Activated CD4-positive, alpha-beta T cell treated with anti-CD3 and anti-CD28 coated beads, Interleukin-10, Interleukin-2, amounts not matched to agents 100 ng/mL and 50 ng/mL, durations not matched to agents 16 hours and 8 hours (primary cell): ENCODE data around the gene PLD6.
"Not testable (repeated sequence)": the region's sequence is repeated elsewhere in the genome, so short reads cannot be mapped to it uniquely, and the experiment has no call there.

Source experiments
- DNase-seq: peaks from one replicate; pipeline ENCODE4 v3.0.0-alpha.2; 2020

PLD6 gene

DNA sequence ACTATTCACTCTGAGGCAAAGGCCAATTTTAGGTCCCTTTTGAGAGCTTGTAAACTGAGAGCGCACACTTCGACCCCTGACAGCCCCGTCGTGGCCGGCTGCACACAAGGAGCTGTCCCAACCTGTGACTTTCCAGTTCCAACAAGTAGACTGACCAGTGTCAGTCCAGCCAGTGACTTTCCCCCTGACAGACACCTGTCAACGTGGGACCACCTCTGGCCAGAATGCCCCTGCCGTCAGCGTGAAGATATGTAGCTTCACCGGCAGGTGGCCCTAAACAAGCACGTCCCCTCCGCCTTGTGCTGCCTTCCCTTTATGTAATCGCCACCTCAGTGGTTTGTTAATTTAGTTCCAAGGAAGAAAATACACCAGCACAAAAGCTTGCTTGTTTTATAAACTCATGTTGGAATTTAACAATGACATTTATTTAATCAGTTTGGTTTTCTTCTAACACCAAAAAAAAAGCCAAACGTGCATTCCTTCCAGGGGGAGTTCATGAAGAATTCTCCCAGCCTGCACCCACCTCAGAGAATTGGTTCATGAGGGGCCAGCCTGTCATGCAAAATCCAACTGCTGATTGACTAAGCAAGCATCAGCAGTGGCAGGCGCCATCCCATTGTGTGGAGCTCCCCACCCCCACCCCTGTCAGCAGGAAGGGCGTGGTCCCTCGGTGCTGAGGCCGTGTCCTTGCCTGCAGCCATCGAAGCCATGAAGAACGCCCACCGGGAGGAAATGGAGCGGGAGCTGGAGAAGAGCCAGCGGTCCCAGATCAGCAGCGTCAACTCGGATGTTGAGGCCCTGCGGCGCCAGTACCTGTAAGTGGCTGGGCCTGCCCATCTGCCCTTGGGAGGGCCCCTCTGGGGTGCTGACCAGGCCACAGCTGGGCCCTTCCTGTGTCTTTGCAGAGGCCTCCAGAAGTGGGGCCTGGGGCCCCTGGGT is 33.9 kb downstream of the PLD6 start:
- no peak for DNase-seq

DNA sequence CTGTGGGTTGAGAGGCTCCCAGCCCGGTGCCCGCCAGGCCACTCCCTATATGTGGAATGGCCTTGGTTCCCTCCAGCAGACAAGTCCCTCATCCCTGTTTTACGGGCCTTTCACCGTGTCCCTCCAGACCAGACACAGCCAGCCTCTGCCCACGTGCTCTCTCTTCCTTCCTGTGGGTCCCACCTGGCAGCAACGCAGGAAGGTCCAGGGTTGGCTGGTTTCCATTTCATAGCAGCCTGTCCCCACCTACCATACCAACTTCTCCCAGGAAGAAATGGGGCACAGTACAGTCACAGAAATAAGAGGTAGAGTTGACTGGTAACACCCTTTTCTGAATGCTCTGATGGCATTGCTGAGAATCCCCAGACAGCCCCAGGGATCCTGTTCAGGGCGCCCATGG is 34.9 kb downstream of the PLD6 start:
- no peak for DNase-seq

DNA sequence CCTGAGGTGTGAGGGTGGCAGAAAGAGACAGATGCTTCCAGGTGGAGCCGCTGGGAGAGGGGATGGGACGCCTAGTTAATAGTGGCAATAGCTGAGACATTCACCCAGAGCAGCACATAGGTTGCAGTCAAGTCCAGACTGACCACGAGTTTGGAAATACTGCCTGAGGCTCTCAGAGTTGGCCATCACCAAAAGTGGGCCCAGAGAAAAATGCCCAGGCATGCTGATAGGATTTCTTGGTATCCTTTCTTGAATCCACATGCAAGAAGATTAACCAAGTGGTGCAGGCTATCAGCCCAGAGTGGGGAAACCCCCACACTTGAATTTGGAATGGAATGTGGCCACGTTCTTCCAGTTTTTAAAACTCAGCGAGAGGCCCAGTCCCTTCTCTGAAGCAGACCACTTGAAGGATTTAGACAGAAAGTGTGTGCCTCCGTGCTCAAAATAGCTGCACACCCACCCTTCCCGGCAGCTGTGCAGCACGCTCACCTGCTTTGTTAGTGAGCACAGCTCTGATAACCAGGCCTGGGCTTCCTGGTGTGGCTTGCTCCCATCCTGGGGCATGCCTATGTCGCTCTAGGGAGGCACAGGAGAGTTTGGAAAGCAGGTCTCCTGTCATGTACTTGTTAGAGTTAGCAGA is 35.7 kb downstream of the PLD6 start:
- no peak for DNase-seq

- DNase-seq, result no peak
These were observed 36.7 kb downstream of the PLD6 start for GRCh38 chr17:17169396-17169795.

GRCh38 chr17:17168401-17168800 is 37.7 kb downstream of the PLD6 start:
- no peak for DNase-seq

DNA sequence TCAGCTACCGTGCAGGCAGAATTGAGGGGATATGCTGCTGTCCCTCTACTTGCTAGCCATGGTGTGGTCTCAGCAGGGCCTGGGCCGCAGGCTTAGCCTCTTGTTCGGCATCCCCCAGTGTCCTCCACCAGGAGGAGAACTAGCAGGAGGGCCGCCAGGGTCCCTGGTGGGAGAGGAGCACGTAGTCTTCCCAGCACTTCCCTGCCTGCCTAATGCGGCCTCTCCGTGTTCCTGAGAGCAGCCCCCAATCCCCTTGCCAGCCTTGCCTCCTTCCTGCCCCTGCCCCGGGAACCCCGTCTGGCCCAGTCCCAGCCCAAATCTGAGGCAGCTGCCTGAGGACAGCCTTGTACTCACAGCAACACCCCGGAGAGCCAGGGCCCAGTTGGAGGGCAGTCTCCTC is 38.1 kb downstream of the PLD6 start:
- no peak for DNase-seq

DNA sequence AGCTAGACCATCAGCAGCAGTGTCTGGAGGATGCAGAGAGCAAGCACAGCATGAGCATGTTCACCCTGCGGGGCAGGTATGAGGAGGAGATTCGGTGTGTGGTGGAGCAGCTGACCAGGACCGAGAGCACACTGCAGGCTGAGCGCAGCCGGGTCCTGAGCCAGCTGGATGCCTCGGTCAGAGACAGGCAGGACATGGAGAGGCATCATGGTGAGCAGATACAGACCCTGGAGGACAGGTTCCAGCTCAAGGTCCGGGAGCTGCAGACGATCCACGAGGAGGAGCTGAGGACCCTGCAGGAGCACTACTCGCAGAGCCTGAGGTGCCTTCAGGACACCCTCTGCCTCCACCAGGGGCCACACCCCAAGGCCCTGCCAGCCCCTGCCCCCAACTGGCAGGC is 38.8 kb downstream of the PLD6 start:
- no peak for DNase-seq

- DNase-seq, result no peak
These were observed 39.7 kb downstream of the PLD6 start for GRCh38 chr17:17166446-17166845.

DNA sequence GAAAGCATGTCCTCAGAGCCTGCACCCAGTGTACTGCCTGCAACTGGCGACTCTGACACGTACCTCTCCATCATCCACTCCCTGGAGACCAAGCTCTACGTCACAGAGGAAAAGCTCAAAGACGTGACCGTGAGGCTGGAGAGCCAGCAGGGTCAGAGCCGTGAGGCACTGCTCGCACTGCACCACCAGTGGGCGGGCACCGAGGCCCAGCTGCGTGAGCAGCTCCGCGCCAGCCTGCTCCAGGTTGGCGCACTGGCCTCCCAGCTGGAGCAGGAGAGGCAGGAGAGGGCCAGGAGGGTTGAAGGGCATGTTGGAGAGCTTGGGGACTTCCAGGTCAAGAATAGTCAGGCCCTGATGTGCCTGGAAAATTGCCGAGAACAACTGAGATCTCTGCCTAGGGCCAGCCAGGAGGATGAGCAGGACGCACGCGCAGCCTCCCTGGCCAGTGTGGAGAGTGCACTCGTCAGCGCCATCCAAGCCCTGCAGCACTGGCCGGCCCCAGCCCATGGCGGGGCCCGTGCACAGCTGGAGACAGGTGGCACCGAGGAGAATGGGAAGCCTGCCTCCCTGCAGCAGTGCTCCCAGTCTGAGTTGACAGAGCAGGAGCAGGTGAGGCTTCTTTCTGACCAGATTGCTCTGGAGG is 40.3 kb downstream of the PLD6 start:
- DNase-seq, result no peak

- DNase-seq, result no peak
These were observed 41.5 kb downstream of the PLD6 start for GRCh38 chr17:17164676-17165075.

DNA sequence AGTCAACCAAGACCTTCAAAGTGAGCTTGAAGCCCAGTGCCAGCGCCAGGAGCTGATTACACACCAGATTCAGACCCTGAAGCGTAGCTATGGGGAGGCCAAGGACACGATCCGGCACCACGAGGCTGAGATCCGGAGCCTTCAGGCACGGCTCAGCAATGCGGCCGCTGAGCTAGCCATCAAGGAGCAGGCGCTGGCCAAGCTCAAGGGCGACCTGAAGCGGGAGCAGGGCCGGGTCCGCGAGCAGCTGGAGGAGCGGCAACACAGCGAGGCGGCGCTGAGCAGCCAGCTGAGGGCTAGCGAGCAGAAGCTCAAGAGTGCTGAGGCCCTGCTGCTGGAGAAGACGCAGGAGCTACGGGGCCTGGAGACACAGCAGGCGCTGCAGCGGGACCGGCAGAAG is 42.0 kb downstream of the PLD6 start:
- no peak for DNase-seq

DNA sequence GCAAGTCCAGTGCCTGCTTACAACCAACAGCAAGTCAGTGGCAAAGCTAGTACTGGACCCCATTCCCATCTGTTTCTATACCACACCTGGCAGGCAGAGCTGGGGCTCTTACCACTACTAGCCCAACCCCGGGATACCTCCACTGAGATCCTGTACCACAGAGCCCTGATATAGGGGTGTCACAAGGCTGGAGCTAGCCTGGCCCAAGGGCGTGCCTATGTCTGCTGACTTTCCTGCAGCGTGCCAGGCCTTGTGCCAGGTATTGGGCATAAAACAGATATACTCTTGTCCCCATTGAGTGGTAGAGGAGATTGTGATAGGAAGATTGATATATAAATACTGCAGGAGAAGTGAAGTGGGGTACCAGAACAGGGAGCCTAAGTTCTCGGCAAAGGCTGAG is 44.4 kb downstream of the PLD6 start:
- no peak for DNase-seq

DNA sequence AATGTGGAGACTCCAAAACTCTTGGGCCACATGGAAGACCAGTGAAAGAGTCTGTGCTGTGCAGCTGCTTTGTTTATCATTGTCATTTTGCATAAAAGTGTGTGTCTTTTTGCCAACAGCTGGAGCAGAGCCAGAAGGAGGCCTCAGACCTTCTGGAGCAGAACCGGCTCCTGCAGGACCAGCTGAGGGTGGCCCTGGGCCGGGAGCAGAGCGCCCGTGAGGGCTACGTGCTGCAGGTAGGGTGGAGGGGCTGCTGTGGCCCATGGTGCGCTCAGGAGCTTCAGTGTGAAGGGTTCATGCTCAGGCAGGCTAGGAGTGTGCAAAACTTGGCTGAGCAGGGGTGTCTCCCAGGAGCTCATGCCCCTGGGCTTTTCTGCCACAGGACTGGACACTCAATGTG is 45.0 kb downstream of the PLD6 start:
- no peak for DNase-seq

DNA sequence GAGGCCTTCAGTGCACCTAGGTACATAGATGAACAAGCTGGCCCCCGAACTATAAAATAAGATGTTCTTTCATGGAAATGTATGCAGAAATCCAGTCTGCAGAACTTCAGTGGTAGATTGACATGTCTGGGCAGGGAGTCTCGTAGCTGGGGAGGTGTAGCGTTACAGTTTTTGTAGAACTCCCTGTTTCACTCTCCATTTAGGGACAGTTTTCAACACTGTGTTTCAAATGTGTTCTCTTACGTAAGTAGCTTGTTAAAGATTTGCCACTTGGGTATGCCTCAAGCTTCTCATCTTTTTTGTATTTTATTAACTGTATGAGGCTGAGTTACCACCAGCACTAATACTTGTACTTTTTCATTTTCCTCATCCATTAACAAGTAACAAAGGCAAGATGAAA is 46.6 kb downstream of the PLD6 start:
- DNase-seq, result no peak

DNA sequence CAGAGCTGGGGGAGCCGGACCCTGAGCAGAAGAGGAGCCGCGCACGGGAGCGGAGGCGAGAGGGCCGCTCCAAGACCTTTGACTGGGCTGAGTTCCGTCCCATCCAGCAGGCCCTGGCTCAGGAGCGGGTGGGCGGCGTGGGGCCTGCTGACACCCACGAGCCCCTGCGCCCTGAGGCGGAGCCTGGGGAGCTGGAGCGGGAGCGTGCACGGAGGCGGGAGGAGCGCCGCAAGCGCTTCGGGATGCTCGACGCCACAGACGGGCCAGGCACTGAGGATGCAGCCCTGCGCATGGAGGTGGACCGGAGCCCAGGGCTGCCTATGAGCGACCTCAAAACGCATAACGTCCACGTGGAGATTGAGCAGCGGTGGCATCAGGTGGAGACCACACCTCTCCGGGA is 47.6 kb downstream of the PLD6 start:
- not testable (repeated sequence) for DNase-seq

GRCh38 chr17:17157041-17157440 is 49.1 kb downstream of the PLD6 start:
- DNase-seq, result no peak

DNA sequence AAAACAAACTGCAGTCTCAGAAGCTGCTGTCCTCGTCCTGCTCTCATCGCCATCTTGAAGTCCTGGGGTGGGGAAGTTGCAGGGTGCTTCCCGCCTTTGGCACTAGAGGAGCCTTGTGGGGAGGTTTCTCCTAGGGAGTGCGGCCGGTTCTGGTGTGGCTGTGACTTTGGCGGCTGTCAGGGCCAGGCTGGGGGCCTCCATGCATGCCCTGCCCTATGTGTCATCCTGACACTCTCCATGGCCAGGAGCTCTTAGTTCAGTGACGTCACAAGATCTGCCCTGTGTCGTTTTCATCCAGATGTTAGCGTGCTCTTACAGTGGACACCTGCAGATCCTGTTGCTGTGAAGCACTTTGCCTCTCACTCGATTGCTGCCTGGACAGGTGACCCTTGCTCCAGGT is 49.6 kb downstream of the PLD6 start:
- DNase-seq, result no peak

DNA sequence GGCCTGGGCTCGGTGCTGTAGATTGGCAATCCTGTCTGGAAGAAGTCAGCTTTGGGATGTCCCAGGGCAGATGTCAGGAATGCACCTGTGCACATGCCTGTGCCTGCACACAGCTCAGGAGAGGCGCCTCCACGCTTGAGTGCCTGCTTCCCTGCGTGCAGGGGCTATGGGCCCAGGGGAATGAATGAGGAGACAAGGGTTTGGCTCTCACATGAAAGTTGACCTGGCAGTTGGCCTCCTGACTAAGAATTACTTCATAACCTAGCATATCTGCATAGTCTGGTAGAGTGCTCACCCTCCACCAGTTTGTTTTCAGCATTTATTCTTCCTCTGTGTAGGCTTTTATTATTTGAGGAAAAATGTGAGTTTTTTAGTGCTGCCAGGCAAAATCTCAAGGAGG is 50.0 kb downstream of the PLD6 start:
- DNase-seq, result no peak

- no peak for DNase-seq
These were observed 50.6 kb downstream of the PLD6 start for GRCh38 chr17:17155568-17155967.

DNA sequence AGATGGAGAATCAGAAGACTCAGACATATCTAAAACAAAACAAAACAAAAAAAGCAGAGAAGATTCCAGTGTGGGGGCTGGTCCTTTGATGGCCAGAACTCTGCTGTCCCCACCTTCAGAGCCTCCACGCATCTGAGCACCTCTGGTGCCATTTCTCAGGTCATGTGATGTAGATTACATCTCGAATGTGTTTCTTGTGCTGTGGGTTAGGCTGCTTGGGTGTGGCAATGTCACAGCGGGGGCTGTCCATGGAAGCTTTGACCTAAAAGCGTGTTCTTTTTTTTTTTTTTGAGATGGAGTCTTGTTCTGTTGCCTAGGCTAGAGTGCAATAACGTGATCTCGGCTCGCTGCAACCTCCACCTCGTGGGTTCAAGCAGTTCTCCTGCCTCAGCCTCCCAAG is 51.2 kb downstream of the PLD6 start:
- DNase-seq, result no peak

- DNase-seq, result no peak
These were observed 51.6 kb downstream of the PLD6 start for GRCh38 chr17:17154556-17154955.

DNA sequence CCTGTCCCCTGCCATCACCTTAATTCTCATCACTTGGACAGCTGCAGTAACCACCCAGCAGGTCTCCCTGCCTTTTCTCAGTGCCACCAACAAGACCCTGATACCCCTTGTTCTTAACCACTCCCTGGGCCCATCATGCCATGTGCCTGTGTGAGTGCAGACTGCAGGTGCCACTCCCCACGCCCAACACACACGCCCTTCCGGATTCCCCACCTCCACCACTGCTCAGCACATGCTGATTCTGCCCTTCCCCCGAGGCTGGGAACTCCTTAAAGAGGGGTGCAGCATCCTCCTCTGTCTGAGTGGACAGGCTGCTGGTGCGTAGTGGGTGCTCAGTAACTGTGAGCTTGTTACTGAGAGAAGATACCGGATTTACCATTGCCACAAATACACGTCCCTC is 52.4 kb downstream of the PLD6 start:
- no peak for DNase-seq

- no peak for DNase-seq
These were observed 53.1 kb downstream of the PLD6 start for GRCh38 chr17:17153071-17153470.

DNA sequence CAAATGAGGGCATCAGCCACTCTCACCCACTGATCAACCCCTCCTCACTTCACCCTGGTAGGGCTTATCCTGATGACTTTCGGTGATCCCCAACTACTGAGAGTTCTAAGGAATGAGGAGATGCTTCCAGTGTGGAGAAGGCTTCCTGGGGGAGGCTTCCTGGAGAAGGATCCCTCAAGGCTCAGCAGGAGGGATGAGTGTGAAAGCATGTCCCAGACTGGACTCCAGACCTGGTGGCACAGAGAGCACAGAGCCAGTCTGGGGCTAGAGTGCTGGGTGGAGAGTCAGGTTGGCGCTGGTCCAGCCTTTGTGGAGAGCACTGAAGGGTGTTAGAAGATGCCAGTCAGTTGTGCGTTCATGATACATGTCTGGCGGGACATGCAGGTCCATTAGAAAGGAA is 53.7 kb downstream of the PLD6 start:
- DNase-seq, result no peak
